Endodermal cell (in vitro differentiated cells): ENCODE measurements around the gene SLC52A3. TPM values are rescaled to one million over a fixed set of nuclear protein-coding genes. Genes with fewer than 3 reads are reported as not detected.

Experiments used
- DNase-seq: peaks from one replicate; pipeline ENCODE4 v3.0.0-alpha.2; 2017
- H3K27ac ChIP-seq: 2 replicates; pipeline ENCODE4 v1.5.1; 2013; ENCODE audit warnings: mild to moderate bottlenecking, low read depth, low read length, moderate library complexity
- H3K27me3 ChIP-seq: 2 replicates; pipeline ENCODE4 v1.6.1; 2013; ENCODE audit warnings: mild to moderate bottlenecking, low read length, moderate library complexity; ENCODE audit not compliant: insufficient read depth, control insufficient read depth, poor library complexity, severe bottlenecking
- H3K36me3 ChIP-seq: 2 replicates; pipeline ENCODE4 v1.7.0; 2013; ENCODE audit warnings: mild to moderate bottlenecking, low read length, moderate library complexity; ENCODE audit not compliant: control insufficient read depth, insufficient read depth
- H3K4me1 ChIP-seq: one replicate; pipeline ENCODE4 v1.7.0; 2013; ENCODE audit warnings: low read length; ENCODE audit not compliant: control insufficient read depth, insufficient read depth
- H3K4me3 ChIP-seq: 2 replicates; pipeline ENCODE4 v1.5.1; 2013; ENCODE audit warnings: mild to moderate bottlenecking, low read length, moderate library complexity
- H3K9ac ChIP-seq: 2 replicates; pipeline ENCODE4 v1.6.1; 2013; ENCODE audit warnings: mild to moderate bottlenecking, low read length, moderate library complexity; ENCODE audit not compliant: poor library complexity, severe bottlenecking; ENCODE audit errors: extremely low read depth
- H3K9me3 ChIP-seq: 2 replicates; pipeline ENCODE4 v1.6.1; 2013; ENCODE audit warnings: mild to moderate bottlenecking, low read length, moderate library complexity; ENCODE audit not compliant: control insufficient read depth
- H3K27ac Mint-ChIP-seq: 2 replicates; pipeline ENCODE4 v1.8.0; 2020; ENCODE audit warnings: mixed read lengths
- H3K27me3 Mint-ChIP-seq: 2 replicates; pipeline ENCODE4 v1.8.0; 2021; ENCODE audit warnings: mild to moderate bottlenecking, mixed read lengths; ENCODE audit not compliant: insufficient read depth
- H3K36me3 Mint-ChIP-seq: 2 replicates; pipeline ENCODE4 v1.8.0; 2020; ENCODE audit warnings: low read depth, mixed read lengths
- H3K4me1 Mint-ChIP-seq: 2 replicates; pipeline ENCODE4 v1.8.0; 2020; ENCODE audit warnings: mixed read lengths
- H3K4me3 Mint-ChIP-seq: 2 replicates; pipeline ENCODE4 v1.8.0; 2020; ENCODE audit warnings: mild to moderate bottlenecking, moderate library complexity, mixed read lengths
- H3K9me3 Mint-ChIP-seq: 2 replicates; pipeline ENCODE4 v1.8.0; 2020; ENCODE audit warnings: mild to moderate bottlenecking, mixed read lengths
- WGBS, 2 experiments: methylation state at CpG; one replicate each; pipeline versions ENCODE4 v1.1.5 to v1.1.7; 2013; ENCODE audit warnings: missing lambda C conversion rate in 2 of 2, mixed read lengths in 1 of 2; ENCODE audit not compliant: insufficient coverage in 1 of 2, insufficient read length in 1 of 2; 5-methylcytosine and 5-hydroxymethylcytosine counted together
- total RNA-seq, 2 donors: library from RNA; stranded (reverse); fragmentation: NEBNext Ultra II Directional in 1 of 2; extraction: Animal tissue kit (Norgen Biotek cat#: 25700) in 1 of 2; gene quantifications; 2 replicates in 1 of 2; 3 replicates in 1 of 2; pipeline ENCODE4 v1.2.1, GENCODE V29; 2021
- TF ChIP-seq, protein P1 (sequence below): fragments of 200-600 bp; sonication (generic); conservative IDR thresholded peaks from 2 replicates; pipeline ENCODE4 v1.5.0; 2021; ENCODE audit warnings: antibody characterized with exemption, mild to moderate bottlenecking

SLC52A3 gene
- total RNA-seq, 2 donors from 2014 or later: 3.1 to 5.7 TPM

DNA sequence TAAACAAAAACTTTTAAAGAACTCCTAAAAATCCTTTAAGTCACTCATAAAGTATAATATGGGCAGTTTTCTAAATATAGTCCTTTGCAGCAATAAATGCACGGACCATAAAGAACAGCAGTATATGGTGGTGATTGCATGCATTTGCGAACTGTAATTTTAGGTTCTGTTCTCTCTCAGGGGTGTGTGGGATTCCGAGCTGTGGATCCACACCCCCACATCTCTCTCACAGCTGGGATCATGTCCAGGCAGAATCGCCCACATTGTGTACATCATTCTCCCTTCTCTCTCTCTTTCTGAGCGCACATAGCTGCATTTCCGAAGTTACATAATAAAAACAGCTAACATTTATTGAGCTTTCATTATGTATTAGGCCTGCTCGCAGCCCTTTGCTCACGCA, 28.6 kb downstream of the SLC52A3 start:
- Histone ChIP-seq H3K27me3 (no peaks in the 10 kb centered on the region), H3K27ac (no peak overlapping the region), H3K4me1 (no peaks in the 10 kb centered on the region), H3K36me3 (no peaks in the 10 kb centered on the region), H3K9ac (no peak overlapping the region), H3K4me3 (no peak overlapping the region), H3K9me3 (peaks cover 6% of the 10 kb centered on the region)
- WGBS, 2 experiments: 91 to 94% methylated on average over 3 to 8 of the region's 8 CpGs
- no peaks in the 10 kb centered on the region for H3K4me1 Mint-ChIP-seq
- TF ChIP-seq, protein P1, sequence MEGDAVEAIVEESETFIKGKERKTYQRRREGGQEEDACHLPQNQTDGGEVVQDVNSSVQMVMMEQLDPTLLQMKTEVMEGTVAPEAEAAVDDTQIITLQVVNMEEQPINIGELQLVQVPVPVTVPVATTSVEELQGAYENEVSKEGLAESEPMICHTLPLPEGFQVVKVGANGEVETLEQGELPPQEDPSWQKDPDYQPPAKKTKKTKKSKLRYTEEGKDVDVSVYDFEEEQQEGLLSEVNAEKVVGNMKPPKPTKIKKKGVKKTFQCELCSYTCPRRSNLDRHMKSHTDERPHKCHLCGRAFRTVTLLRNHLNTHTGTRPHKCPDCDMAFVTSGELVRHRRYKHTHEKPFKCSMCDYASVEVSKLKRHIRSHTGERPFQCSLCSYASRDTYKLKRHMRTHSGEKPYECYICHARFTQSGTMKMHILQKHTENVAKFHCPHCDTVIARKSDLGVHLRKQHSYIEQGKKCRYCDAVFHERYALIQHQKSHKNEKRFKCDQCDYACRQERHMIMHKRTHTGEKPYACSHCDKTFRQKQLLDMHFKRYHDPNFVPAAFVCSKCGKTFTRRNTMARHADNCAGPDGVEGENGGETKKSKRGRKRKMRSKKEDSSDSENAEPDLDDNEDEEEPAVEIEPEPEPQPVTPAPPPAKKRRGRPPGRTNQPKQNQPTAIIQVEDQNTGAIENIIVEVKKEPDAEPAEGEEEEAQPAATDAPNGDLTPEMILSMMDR: no peak
- H3K27me3 Mint-ChIP-seq: peaks cover 34% of the 10 kb centered on the region
- H3K4me3 Mint-ChIP-seq: no peak overlapping the region
- peaks cover 10% of the 10 kb centered on the region for H3K9me3 Mint-ChIP-seq
- no peaks in the 10 kb centered on the region for H3K36me3 Mint-ChIP-seq
- no peak for DNase-seq
- H3K27ac Mint-ChIP-seq: no peak overlapping the region

DNA sequence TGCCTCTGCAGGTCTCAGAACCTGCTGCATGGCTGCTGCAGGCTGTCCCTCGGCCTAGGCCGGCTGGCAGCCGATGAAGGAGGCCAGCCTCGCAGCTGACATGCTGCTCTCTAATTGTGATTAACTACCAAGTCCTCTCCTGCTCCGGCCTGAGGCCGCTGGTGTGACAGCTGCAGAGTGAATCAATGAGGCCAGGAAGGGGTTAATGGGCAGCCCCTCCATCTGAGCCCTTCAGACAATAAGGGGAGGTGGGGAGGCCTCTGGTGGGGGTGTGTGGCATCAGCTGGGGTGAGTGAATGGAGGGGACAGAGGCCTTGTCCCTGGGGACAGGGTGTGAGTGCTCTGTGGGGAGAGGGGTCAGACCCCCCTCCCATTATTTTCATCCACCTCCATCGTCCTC, 34.4 kb downstream of the SLC52A3 start:
- no peaks in the 10 kb centered on the region for H3K36me3 Mint-ChIP-seq
- 76 to 88% methylated on average over 3 to 7 of the region's 7 CpGs for WGBS, 2 experiments
- Histone ChIP-seq H3K4me1 (no peaks in the 10 kb centered on the region), H3K9ac (no peak overlapping the region), H3K9me3 (no peaks in the 10 kb centered on the region), H3K36me3 (no peaks in the 10 kb centered on the region), H3K27me3 (peaks cover 3% of the 10 kb centered on the region), H3K27ac (no peak overlapping the region), H3K4me3 (no peak overlapping the region)
- H3K4me3 Mint-ChIP-seq: no peak overlapping the region
- no peak for DNase-seq
- no peaks in the 10 kb centered on the region for H3K9me3 Mint-ChIP-seq
- peaks cover 26% of the 10 kb centered on the region for H3K27me3 Mint-ChIP-seq
- peaks cover 3% of the 10 kb centered on the region for H3K4me1 Mint-ChIP-seq
- no peak overlapping the region for H3K27ac Mint-ChIP-seq
- TF ChIP-seq, protein P1: no peak

- Mint-ChIP-seq H3K27ac (no peak overlapping the region), H3K4me3 (no peak overlapping the region), H3K9me3 (no peaks in the 10 kb centered on the region), H3K36me3 (no peaks in the 10 kb centered on the region), H3K27me3 (peaks cover 32% of the 10 kb centered on the region), H3K4me1 (peaks cover 7% of the 10 kb centered on the region)
- H3K9me3 ChIP-seq: no peaks in the 10 kb centered on the region
- no peaks in the 10 kb centered on the region for H3K36me3 ChIP-seq
- TF ChIP-seq, protein P1: no peak
- no peak for DNase-seq
- H3K9ac ChIP-seq: no peak overlapping the region
- H3K27me3 ChIP-seq: peaks cover 7% of the 10 kb centered on the region
- no peak overlapping the region for H3K4me3 ChIP-seq
- H3K4me1 ChIP-seq: no peaks in the 10 kb centered on the region
- WGBS, 2 experiments: 84 to 87% methylated on average over 3 of the region's 3 CpGs
- no peak overlapping the region for H3K27ac ChIP-seq
These were observed 35.6 kb downstream of the SLC52A3 start for GRCh38 chr20:732727-733126.
